ENCODE results near the gene MBD6.
"Not testable (repeated sequence)": the region's sequence is repeated elsewhere in the genome, so short reads cannot be mapped to it uniquely, and the experiment has no call there.

MBD6 gene

GRCh38 chr12:57488402-57489156 is 34.0 kb upstream of the MBD6 start:
- DNase-seq (ENCODE audit: low read depth) = no peak

GRCh38 chr12:57489157-57489641 is 33.4 kb upstream of the MBD6 start:
- DNase-seq (ENCODE audit: low read depth) = peak; percentile 43

- no peak for DNase-seq (ENCODE audit: low read depth)
Measured at GRCh38 chr12:57490126-57490525, 32.5 kb upstream of the MBD6 start.

- DNase-seq (ENCODE audit: low read depth) = no peak
Measured at GRCh38 chr12:57491393-57492280, 31.0 kb upstream of the MBD6 start.

- not testable (repeated sequence) for DNase-seq (ENCODE audit: low read depth)
Measured at GRCh38 chr12:57495051-57495701, 27.4 kb upstream of the MBD6 start.

GRCh38 chr12:57496822-57497221 is 25.8 kb upstream of the MBD6 start:
- DNase-seq (ENCODE audit: low read depth) = no peak

GRCh38 chr12:57497223-57498131 is 25.1 kb upstream of the MBD6 start:
- DNase-seq (ENCODE audit: low read depth) = no peak

GRCh38 chr12:57498132-57498502 is 24.5 kb upstream of the MBD6 start:
- DNase-seq (ENCODE audit: low read depth) = no peak

- DNase-seq (ENCODE audit: low read depth) = no peak
Measured at GRCh38 chr12:57498571-57498970, 24.1 kb upstream of the MBD6 start.

- no peak for DNase-seq (ENCODE audit: low read depth)
Measured at GRCh38 chr12:57500213-57500612, 22.4 kb upstream of the MBD6 start.

- not testable (repeated sequence) for DNase-seq (ENCODE audit: low read depth)
Measured at GRCh38 chr12:57502311-57502969, 20.2 kb upstream of the MBD6 start.

- DNase-seq (ENCODE audit: low read depth) = not testable (repeated sequence)
Measured at GRCh38 chr12:57506541-57506940, 16.1 kb upstream of the MBD6 start.

GRCh38 chr12:57507796-57508195 is 14.8 kb upstream of the MBD6 start:
- DNase-seq (ENCODE audit: low read depth) = not testable (repeated sequence)

GRCh38 chr12:57511161-57511560 is 11.5 kb upstream of the MBD6 start:
- no peak for DNase-seq (ENCODE audit: low read depth)

GRCh38 chr12:57511588-57512325 is 10.9 kb upstream of the MBD6 start:
- DNase-seq (ENCODE audit: low read depth) = no peak

GRCh38 chr12:57512665-57513064 is 10.0 kb upstream of the MBD6 start:
- DNase-seq (ENCODE audit: low read depth) = no peak

GRCh38 chr12:57513266-57513665 is 9.4 kb upstream of the MBD6 start:
- DNase-seq (ENCODE audit: low read depth) = no peak

- not testable (repeated sequence) for DNase-seq (ENCODE audit: low read depth)
Measured at GRCh38 chr12:57513677-57514076, 8.9 kb upstream of the MBD6 start.

GRCh38 chr12:57514246-57514645 is 8.4 kb upstream of the MBD6 start:
- not testable (repeated sequence) for DNase-seq (ENCODE audit: low read depth)

- DNase-seq (ENCODE audit: low read depth) = no peak
Measured at GRCh38 chr12:57514720-57515407, 7.8 kb upstream of the MBD6 start.
